Neural cell (in vitro differentiated cells): ENCODE measurements around the gene USP30. TPM values are rescaled to one million over a fixed set of nuclear protein-coding genes. Genes with fewer than 3 reads are reported as not detected.

ENCODE experiments used
- H2AFZ ChIP-seq: fragments of 200-600, 300-800 bp; sonication (generic), shearing (Covaris generic); 2 replicates; pipeline ENCODE4 v1.6.0; 2014; ENCODE audit warnings: low read depth, mild to moderate bottlenecking, antibody characterized with exemption, low read length, moderate library complexity
- H3F3A ChIP-seq: fragments of 200-600 bp; shearing (Covaris generic); 2 replicates; pipeline ENCODE4 v1.6.1; 2016; ENCODE audit warnings: mild to moderate bottlenecking, moderate library complexity, mixed read lengths, antibody characterized with exemption, low read length; ENCODE audit not compliant: insufficient read depth, poor library complexity, severe bottlenecking
- H3K27ac ChIP-seq: fragments of 200-600, 300-800 bp; sonication (generic), shearing (Covaris generic); 2 replicates; pipeline ENCODE4 v1.5.1; 2014; ENCODE audit warnings: mild to moderate bottlenecking, low read length, moderate library complexity
- H3K27me3 ChIP-seq: fragments of 300-800, 200-600 bp; sonication (generic), shearing (Covaris generic); 2 replicates; pipeline ENCODE4 v1.6.0; 2014; ENCODE audit warnings: mild to moderate bottlenecking, low read depth, low read length, moderate library complexity; ENCODE audit not compliant: insufficient read depth
- H3K36me3 ChIP-seq: fragments of 300-800, 200-600 bp; sonication (generic), shearing (Covaris generic); 2 replicates; pipeline ENCODE4 v1.5.1; 2014; ENCODE audit warnings: mild to moderate bottlenecking, antibody characterized with exemption, low read length, moderate library complexity; ENCODE audit not compliant: insufficient read depth
- H3K4me2 ChIP-seq: fragments of 300-800, 200-600 bp; sonication (generic), shearing (Covaris generic); 2 replicates; pipeline ENCODE4 v1.6.0; 2014; ENCODE audit warnings: mild to moderate bottlenecking, low read length
- H3K4me3 ChIP-seq: fragments of 300-800, 200-600 bp; sonication (generic), shearing (Covaris generic); 2 replicates; pipeline ENCODE4 v1.5.1; 2014; ENCODE audit warnings: mild to moderate bottlenecking, low read length, moderate library complexity
- H3K79me2 ChIP-seq: fragments of 200-600 bp; shearing (Covaris generic); replicated peaks from 2 replicates; pipeline ENCODE4 v1.6.0; 2014; ENCODE audit warnings: mild to moderate bottlenecking, low read length, moderate library complexity; ENCODE audit not compliant: insufficient read depth
- H3K9ac ChIP-seq: fragments of 300-800, 200-600 bp; sonication (generic), shearing (Covaris generic); 2 replicates; pipeline ENCODE4 v1.6.1; 2016; ENCODE audit warnings: mild to moderate bottlenecking, low read length, mixed read lengths
- H3K9me2 ChIP-seq: fragments of 200-600 bp; shearing (Covaris generic); 2 replicates; pipeline ENCODE4 v1.6.1; 2016; ENCODE audit warnings: mild to moderate bottlenecking, low read length, mixed read lengths; ENCODE audit not compliant: insufficient read depth
- H3K9me3 ChIP-seq: fragments of 200-600, 300-800 bp; sonication (generic), shearing (Covaris generic); 2 replicates; pipeline ENCODE4 v1.6.1; 2016; ENCODE audit warnings: mild to moderate bottlenecking, mixed run types, low read length, moderate library complexity, mixed read lengths
- H4K20me1 ChIP-seq: fragments of 200-600 bp; shearing (Covaris generic); 2 replicates; pipeline ENCODE4 v1.6.1; 2016; ENCODE audit warnings: mild to moderate bottlenecking, mixed run types; ENCODE audit not compliant: insufficient read depth
- EP300 ChIP-seq: fragments of 450-650 bp; conservative IDR thresholded peaks from 2 replicates; pipeline ENCODE4 v1.6.1; 2014; ENCODE audit warnings: antibody characterized with exemption, mild to moderate bottlenecking, moderate library complexity; ENCODE audit not compliant: poor library complexity, severe bottlenecking
- EZH2 ChIP-seq: fragments of 200-600, 300-800 bp; shearing (Covaris generic), sonication (generic); IDR thresholded peaks from 2 replicates; pipeline ENCODE4 v1.6.1; 2014; ENCODE audit warnings: antibody characterized with exemption, low read length, borderline replicate concordance, mild to moderate bottlenecking; ENCODE audit not compliant: insufficient read depth, poor library complexity, severe bottlenecking
- MXI1 ChIP-seq: fragments of 450-650 bp; conservative IDR thresholded peaks from 2 replicates; pipeline ENCODE4 v1.6.1; 2014; ENCODE audit warnings: antibody characterized with exemption, mild to moderate bottlenecking; ENCODE audit not compliant: poor library complexity, severe bottlenecking
- POLR2AphosphoS5 ChIP-seq: IDR thresholded peaks from 2 replicates; pipeline ENCODE4 v1.6.1; 2012
- RAD21 ChIP-seq: fragments of 450-650 bp; conservative IDR thresholded peaks from 2 replicates; pipeline ENCODE4 v1.6.1; 2014; ENCODE audit warnings: antibody characterized with exemption, mild to moderate bottlenecking, moderate library complexity
- SMC3 ChIP-seq: fragments of 450-650 bp; conservative IDR thresholded peaks from 2 replicates; pipeline ENCODE4 v1.6.1; 2014; ENCODE audit warnings: antibody characterized with exemption, mild to moderate bottlenecking, moderate library complexity; ENCODE audit not compliant: poor library complexity
- TAF1 ChIP-seq: IDR thresholded peaks from 2 replicates; pipeline ENCODE4 v1.6.1; 2012; ENCODE audit warnings: low read depth
- polyA plus RNA-seq: library from polyadenylated mRNA; depleted of rRNA; stranded (reverse); fragments of >200 nt; gene quantifications from 2 replicates; pipeline ENCODE4 v1.2.3, GENCODE V29; 2014
- TF ChIP-seq, protein P1 (sequence below): fragments of 450-650 bp; IDR thresholded peaks from 2 replicates; pipeline ENCODE4 v1.5.1; 2014; ENCODE audit warnings: antibody characterized with exemption, mild to moderate bottlenecking, moderate library complexity; ENCODE audit not compliant: poor library complexity, severe bottlenecking
- TF ChIP-seq, protein P2 (sequence below): IDR thresholded peaks from 2 replicates; pipeline ENCODE4 v1.6.1; 2012; ENCODE audit warnings: borderline replicate concordance

Gene USP30
- polyA plus RNA-seq, 1 donor from 2014 or later: 37.2 TPM

DNA sequence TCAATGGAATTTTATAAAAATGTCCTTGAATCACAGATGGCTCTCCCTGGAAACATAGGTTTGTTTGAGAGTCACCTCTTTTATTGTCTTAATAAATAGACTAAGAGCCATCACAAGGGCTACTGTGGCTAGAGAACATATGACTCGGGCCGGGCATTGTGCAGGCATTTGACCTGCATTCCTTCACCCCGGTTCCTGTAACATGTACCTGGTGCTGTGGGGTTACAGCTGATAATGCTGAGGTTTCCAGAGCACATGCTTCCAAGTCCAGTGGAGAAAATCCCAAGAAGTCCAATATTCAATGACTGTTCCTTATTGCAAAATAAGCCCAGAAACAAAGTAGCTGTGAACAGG is 63.0 kb downstream of the USP30 start:
- H3K9ac ChIP-seq: no peak overlapping the region
- H3K27ac ChIP-seq: no peak overlapping the region
- H2AFZ ChIP-seq: no peak overlapping the region

DNA sequence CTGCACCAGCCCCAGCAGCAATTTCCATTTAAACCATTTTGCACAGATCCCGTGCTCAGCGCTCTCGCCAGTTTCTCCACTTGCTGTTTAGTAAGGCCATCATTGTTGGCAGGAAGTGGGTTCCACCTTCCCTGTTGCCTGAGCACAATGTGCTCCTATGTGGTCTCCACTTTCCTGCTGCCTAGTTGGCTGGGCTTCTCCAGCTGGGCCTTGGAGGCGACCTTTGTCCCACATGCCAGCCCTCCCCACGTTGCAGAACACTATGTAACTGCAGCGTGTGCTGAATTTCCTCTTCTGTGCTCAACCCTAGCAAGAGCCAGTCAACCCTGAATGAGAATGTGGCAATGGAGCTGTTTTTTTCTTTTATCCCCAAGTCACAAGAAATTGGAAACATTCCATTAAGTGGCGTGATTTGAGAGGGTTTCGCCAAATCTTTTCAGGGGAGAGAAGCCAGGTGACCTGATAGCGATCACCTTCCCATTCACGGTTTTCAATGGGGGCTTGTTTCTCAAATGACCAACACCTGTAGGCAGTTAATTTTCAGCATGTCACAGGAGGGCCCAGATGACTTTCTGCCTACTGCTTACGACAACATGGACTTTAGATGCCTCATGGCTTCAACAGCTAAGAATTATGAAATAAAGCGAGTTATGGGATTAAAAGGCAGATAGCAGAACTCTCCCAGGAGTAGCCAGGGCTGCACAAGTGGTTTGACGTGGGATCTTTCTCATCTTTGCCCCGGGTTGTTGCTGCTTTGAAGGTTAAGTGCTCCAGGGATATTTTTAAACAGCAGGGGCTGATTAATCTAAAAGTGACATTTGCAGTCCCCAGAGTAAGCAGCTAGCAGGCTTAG is 63.6 kb downstream of the USP30 start, which contains the start of gene ACACB:
ACACB (plus strand) TSS at position 830 of the 853 bp plus-strand sequence. CDS start 22,819 bp downstream, outside the sequence.
- TF ChIP-seq, protein P1, sequence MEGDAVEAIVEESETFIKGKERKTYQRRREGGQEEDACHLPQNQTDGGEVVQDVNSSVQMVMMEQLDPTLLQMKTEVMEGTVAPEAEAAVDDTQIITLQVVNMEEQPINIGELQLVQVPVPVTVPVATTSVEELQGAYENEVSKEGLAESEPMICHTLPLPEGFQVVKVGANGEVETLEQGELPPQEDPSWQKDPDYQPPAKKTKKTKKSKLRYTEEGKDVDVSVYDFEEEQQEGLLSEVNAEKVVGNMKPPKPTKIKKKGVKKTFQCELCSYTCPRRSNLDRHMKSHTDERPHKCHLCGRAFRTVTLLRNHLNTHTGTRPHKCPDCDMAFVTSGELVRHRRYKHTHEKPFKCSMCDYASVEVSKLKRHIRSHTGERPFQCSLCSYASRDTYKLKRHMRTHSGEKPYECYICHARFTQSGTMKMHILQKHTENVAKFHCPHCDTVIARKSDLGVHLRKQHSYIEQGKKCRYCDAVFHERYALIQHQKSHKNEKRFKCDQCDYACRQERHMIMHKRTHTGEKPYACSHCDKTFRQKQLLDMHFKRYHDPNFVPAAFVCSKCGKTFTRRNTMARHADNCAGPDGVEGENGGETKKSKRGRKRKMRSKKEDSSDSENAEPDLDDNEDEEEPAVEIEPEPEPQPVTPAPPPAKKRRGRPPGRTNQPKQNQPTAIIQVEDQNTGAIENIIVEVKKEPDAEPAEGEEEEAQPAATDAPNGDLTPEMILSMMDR: no peak
- no peak for TF ChIP-seq POLR2AphosphoS5
- no peak for TF ChIP-seq EZH2
- TF ChIP-seq, protein P2, sequence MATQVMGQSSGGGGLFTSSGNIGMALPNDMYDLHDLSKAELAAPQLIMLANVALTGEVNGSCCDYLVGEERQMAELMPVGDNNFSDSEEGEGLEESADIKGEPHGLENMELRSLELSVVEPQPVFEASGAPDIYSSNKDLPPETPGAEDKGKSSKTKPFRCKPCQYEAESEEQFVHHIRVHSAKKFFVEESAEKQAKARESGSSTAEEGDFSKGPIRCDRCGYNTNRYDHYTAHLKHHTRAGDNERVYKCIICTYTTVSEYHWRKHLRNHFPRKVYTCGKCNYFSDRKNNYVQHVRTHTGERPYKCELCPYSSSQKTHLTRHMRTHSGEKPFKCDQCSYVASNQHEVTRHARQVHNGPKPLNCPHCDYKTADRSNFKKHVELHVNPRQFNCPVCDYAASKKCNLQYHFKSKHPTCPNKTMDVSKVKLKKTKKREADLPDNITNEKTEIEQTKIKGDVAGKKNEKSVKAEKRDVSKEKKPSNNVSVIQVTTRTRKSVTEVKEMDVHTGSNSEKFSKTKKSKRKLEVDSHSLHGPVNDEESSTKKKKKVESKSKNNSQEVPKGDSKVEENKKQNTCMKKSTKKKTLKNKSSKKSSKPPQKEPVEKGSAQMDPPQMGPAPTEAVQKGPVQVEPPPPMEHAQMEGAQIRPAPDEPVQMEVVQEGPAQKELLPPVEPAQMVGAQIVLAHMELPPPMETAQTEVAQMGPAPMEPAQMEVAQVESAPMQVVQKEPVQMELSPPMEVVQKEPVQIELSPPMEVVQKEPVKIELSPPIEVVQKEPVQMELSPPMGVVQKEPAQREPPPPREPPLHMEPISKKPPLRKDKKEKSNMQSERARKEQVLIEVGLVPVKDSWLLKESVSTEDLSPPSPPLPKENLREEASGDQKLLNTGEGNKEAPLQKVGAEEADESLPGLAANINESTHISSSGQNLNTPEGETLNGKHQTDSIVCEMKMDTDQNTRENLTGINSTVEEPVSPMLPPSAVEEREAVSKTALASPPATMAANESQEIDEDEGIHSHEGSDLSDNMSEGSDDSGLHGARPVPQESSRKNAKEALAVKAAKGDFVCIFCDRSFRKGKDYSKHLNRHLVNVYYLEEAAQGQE: no peak
- no peak for TF ChIP-seq RAD21
- TF ChIP-seq SMC3: no peak
- TF ChIP-seq MXI1: no peak
- no peak for TF ChIP-seq TAF1
- TF ChIP-seq EP300: no peak

More for the DNA sequence above, 63.0 kb downstream of the USP30 start:
- Histone ChIP-seq H3K9me3 (no peaks in the 10 kb centered on the region), H3K4me3 (no peak overlapping the region), H3K9me2 (no peaks in the 10 kb centered on the region), H4K20me1 (no peaks in the 10 kb centered on the region), H3K36me3 (no peaks in the 10 kb centered on the region), H3K79me2 (no peaks in the 10 kb centered on the region), H3K27me3 (no peaks in the 10 kb centered on the region), H3K4me2 (no peak overlapping the region), H3F3A (no peaks in the 10 kb centered on the region)
- no peak for TF ChIP-seq TAF1
- TF ChIP-seq, protein P2: no peak

More for the DNA sequence above, 63.6 kb downstream of the USP30 start, which contains the start of gene ACACB:
- Histone ChIP-seq H3K9me3 (no peaks in the 10 kb centered on the region), H3K9ac (no peak within 1 kb of the TSS), H3K27ac (no peak within 1 kb of the TSS), H3K9me2 (no peaks in the 10 kb centered on the region), H3K36me3 (no peaks in the 10 kb centered on the region), H2AFZ (no peak within 1 kb of the TSS), H3K4me2 (no peak within 1 kb of the TSS), H3F3A (no peaks in the 10 kb centered on the region), H3K4me3 (no peak within 1 kb of the TSS), H3K27me3 (no peaks in the 10 kb centered on the region), H3K79me2 (no peaks in the 10 kb centered on the region), H4K20me1 (no peaks in the 10 kb centered on the region)
